GM18502 (cell line): ENCODE data around the gene LAMC2.
"Not testable (repeated sequence)": the region's sequence is repeated elsewhere in the genome, so short reads cannot be mapped to it uniquely, and the experiment has no call there.

Source experiments
- ATAC-seq: cut with Tn5 transposase; IDR thresholded peaks from one replicate; pipeline ENCODE4 v1.9.1; 2021; ENCODE audit warnings: mild to moderate bottlenecking; ENCODE audit not compliant: unreplicated experiment, poor library complexity

Gene LAMC2

GRCh38 chr1:183251101-183251958, 65.3 kb downstream of the LAMC2 start:
- no peak for ATAC-seq

GRCh38 chr1:183251959-183252450, 65.9 kb downstream of the LAMC2 start:
- ATAC-seq, result no peak

GRCh38 chr1:183255073-183255472, 69.0 kb downstream of the LAMC2 start:
- no peak for ATAC-seq

DNA sequence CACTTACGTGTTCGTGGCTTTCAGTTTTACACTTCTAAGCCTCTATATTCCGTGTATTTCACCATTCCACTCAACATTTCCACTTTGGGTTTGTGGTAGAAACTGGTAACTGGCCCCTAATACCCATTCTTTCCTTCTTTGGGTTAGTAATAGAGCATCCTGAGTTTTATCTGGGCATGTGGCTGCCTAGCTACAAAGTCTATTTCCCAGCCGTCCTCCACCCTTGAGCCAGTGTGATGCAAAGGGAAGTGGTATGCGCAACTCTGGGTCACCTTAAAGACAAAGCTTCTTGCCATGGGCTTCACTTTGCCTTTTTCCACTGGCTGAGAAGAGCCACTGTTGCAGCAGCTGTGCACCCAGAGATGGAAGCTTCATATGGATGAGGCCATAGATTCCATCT, 73.9 kb downstream of the LAMC2 start:
- ATAC-seq, result no peak

DNA sequence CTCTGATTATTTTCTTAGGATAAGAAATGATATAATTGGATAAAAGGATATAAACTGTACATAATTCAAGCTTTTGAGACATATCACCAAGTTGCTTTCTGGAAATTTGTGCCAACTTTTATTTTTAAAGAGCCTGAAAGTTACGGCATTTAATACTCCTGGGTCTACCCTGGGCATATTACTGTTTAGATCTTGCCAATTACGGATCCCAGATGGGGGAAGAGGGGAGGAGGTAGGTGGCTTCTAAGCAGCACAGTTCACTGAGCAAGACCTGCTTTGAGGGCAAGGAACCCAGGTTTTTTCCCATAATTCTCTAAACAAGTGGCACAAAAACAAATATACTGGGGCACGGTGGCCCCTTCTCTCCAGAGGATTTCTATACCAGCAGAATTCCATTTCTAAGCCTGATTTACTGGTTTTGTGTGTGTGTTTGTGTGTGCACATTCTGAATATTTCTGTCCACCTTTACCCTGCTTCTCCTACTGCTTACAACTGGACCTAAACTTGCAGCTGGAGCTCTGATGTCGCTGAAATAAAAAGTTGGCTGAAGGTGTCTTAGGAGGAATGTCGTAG, 76.7 kb downstream of the LAMC2 start:
- no peak for ATAC-seq

DNA sequence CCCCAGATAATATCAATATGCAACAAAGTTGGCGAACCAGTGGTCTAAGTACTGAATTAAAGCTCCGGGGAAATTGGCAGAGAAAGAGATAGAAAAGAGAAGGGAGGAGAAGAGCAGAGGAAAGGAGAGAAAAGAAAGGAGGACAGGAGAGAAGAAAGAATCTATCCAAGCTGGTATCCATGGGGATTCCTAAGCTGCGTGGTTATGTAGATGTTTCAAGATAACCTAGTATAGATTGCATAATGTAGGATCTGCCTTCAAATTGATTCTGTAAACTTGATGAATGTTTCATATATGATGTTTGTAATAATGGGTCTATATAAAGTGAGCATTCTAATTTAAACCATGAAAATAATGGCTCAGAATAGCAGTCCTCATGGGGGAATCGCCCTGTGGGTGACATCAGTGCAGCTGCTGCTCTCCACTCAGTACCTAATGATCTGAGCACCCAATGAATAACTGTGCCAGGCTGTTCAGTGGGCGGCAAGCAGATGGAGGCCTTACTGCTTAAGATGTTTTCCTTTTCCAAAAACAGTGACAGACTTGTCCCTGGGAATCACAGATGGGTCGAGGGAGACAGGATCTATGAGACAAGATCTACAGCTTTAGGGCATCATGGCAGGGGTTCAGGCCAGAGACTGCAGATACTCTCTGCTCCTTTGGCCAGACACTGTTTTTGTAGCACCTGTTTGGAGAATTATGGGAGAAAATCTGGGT, 78.0 kb downstream of the LAMC2 start:
- no peak for ATAC-seq

GRCh38 chr1:183267646-183268431, 81.8 kb downstream of the LAMC2 start:
- no peak for ATAC-seq

GRCh38 chr1:183270541-183271141, 84.6 kb downstream of the LAMC2 start:
- no peak for ATAC-seq

DNA sequence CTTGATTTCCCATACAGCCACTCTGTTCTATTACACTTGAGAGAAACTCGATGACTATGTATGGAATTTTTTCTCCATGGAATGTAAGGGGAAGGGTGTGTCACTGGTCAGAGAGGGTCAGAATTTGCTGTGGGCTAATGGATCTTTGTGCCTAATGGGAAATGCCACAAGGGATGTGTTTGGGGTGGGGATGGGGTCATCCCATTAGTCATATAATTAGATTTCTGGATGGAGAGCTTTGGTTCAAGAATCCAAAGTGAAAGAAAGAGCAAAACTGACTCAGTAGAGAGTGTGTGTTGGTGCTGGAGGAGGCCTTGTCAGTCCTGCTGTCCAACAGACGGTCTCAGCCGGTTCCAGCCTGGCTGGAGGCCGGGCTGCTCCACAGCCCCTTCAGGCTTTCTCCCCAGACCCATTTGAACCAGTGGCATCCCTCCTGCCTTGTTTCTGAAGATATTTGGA, 86.4 kb downstream of the LAMC2 start:
- ATAC-seq, result no peak

GRCh38 chr1:183273300-183273699, 87.2 kb downstream of the LAMC2 start:
- no peak for ATAC-seq

GRCh38 chr1:183273984-183274383, 87.9 kb downstream of the LAMC2 start:
- ATAC-seq, result not testable (repeated sequence)

- no peak for ATAC-seq
Measured at GRCh38 chr1:183274836-183275235, 88.8 kb downstream of the LAMC2 start.

DNA sequence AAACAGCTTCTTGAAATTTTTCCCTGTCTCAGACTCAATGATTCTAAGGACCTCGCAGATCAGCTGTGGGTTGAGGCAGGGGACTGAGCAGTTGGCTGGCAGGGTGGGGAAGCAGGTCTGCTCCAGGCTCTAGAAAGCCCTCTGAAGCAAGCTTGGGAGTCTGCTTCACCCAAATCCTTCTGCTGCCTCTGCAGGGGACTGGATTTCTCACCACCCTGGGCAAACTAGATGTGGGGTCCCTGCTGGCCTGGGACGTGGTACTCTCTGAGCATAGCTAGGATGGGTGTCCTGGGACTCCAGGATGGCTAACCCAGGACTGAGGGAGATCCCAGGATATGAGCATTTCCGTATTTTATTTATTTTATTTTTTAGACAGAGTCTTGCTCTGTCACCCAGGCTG, 89.3 kb downstream of the LAMC2 start:
- ATAC-seq, result no peak

DNA sequence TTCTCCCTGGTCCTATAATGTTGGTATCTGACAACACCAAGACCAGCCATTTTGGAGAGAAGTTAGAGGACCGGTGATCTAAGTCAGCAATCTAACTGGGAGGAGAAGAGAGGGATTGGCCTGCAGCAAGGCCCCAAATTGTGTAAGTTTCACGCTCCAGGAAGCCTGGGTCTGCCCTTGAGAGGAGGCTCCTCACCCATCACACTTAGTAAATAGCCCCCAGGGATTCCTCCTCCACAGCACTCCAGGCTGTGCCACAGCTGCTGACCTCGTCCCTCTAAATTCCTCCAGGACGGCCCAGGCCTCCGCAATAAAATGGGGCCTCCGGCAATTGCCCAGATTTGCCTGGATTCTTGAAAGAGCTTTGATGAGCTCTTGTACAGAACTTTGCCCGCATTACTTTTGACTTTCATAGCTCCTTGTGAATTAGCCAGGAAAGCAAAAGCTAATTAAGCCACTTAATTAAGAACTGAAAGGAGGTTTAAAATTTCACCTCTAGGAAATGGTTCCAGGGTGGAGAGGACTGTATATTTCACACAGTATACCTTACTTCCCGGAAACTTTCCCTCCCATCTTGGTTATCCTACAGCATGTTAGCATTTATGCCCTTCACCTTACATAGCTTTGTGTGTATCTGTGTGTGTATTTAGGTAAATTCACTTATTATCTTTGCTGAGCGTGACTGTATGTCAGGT, 90.5 kb downstream of the LAMC2 start:
- ATAC-seq, result no peak

- no peak for ATAC-seq
Measured at GRCh38 chr1:183277821-183278738, 92.0 kb downstream of the LAMC2 start.

DNA sequence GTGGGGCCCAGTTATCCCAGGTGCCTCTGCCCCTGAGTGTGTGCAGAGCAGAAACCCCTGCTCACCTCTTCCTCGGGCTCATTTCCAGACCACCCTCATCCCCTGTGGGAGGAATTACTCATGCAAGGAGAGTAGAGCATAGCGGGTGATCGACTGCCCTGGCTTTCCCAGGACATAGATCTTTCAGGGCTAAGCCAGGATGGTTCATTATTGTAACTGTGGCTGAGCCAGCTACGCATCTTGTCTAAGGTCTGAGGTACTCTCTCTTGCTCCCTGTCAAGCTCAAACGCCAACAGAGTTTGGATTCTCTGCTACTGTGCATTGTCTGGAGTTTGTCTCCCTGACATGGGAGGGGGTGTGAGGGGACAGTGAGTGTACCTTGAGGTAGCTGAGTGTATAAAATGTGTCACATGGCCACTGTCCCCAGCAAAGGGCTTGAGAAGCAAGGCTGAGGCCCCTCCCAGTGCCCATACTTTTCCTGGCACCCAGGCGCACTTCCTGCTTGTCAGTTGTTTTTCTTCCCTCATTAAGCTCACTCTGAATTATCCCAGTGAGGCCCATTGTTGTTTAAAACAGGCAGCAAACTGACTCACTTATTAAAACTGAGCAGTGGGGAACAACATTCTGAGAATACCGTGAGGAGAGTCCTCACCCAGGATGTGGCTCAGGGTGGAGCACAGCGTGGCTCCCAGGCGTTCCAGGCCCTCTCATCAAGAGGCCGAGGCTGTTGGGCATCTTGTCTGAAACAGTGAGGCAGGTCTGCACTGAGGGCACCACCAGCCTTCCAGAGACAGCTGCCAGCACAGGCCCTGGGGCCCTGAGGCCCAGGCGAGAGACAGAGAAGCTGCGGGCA, 92.9 kb downstream of the LAMC2 start:
- no peak for ATAC-seq

DNA sequence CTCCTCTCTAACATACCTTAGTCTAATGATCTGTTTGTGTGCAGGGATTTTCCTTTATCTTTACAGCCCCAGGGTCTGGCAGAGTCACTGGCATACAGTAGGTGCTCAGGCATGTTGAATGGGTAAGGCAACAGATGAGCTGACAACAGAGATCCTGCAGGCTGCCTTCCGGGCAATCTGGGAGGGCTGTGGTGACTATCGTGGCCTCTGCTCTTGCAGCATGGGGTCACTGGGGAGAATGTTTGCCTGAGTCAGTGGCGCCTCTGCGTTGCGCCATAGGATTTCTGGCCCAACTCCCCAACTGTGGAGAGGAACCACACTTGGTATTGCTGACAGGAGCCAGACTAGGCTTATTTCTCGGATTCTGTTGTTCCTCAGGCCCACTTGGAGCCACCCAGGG, 93.8 kb downstream of the LAMC2 start:
- ATAC-seq, result no peak
